Liver (tissue), 9 donors: Measurements from ENCODE around the gene FDX1. TPM values are rescaled to one million over a fixed set of nuclear protein-coding genes. Genes with fewer than 3 reads are reported as not detected.

ENCODE experiments used
- DNase-seq: peaks from one replicate; pipeline ENCODE4 v3.0.0-alpha.2; 2017; ENCODE audit warnings: low spot score
- H3K27ac ChIP-seq, 2 donors: one replicate each; pipeline ENCODE4 v1.7.0; 2013; ENCODE audit warnings: inconsistent platforms in 2 of 2, low read length in 2 of 2, control low read depth in 1 of 2, low read depth in 1 of 2, mild to moderate bottlenecking in 1 of 2
- H3K27me3 ChIP-seq, 4 donors: one replicate each; pipeline versions ENCODE4 v1.6.1 to v1.7.0; 2013; ENCODE audit warnings: low read length in 3 of 4, inconsistent platforms in 1 of 4, mild to moderate bottlenecking in 1 of 4, moderate library complexity in 1 of 4; ENCODE audit not compliant: control insufficient read depth in 4 of 4, insufficient read depth in 4 of 4
- H3K36me3 ChIP-seq, 4 donors: one replicate each; pipeline versions ENCODE4 v1.6.1 to v1.7.0; 2013; ENCODE audit warnings: low read length in 3 of 4, mild to moderate bottlenecking in 3 of 4, low read depth in 1 of 4, moderate library complexity in 1 of 4; ENCODE audit not compliant: control insufficient read depth in 4 of 4, insufficient read depth in 3 of 4
- H3K4me1 ChIP-seq, 4 donors: one replicate each; pipeline versions ENCODE4 v1.6.1 to v1.7.0; 2013; ENCODE audit warnings: low read length in 3 of 4, mild to moderate bottlenecking in 3 of 4, moderate library complexity in 1 of 4; ENCODE audit not compliant: control insufficient read depth in 4 of 4, insufficient read depth in 4 of 4
- H3K4me3 ChIP-seq, 3 donors: one replicate each; pipeline versions ENCODE4 v1.6.1 to v1.7.0; 2013; ENCODE audit warnings: low read length in 3 of 3, control low read depth in 1 of 3, low read depth in 1 of 3, mild to moderate bottlenecking in 1 of 3
- H3K9ac ChIP-seq, 2 donors: one replicate each; pipeline ENCODE4 v1.7.0; 2013; ENCODE audit warnings: low read length in 2 of 2, mild to moderate bottlenecking in 2 of 2, moderate library complexity in 2 of 2, control low read depth in 1 of 2, low read depth in 1 of 2
- H3K9me3 ChIP-seq, 4 donors: one replicate each; pipeline versions ENCODE4 v1.6.1 to v1.7.0; 2013; ENCODE audit warnings: low read length in 3 of 4; ENCODE audit not compliant: control insufficient read depth in 4 of 4
- FOXA1 ChIP-seq: IDR thresholded peaks from 2 replicates; pipeline ENCODE4 v1.6.1; 2016; ENCODE audit warnings: antibody characterized with exemption
- FOXA2 ChIP-seq: IDR thresholded peaks from 2 replicates; pipeline ENCODE4 v1.6.1; 2016; ENCODE audit warnings: antibody characterized with exemption
- GABPA ChIP-seq, 2 donors: IDR thresholded peaks in 1 of 2; conservative IDR thresholded peaks in 1 of 2; 2 replicates each; pipeline ENCODE4 v1.6.1; 2016; ENCODE audit warnings: antibody characterized with exemption in 2 of 2, mild to moderate bottlenecking in 1 of 2, moderate library complexity in 1 of 2
- HNF4A ChIP-seq, 2 donors: conservative IDR thresholded peaks; 2 replicates each; pipeline ENCODE4 v1.6.1; 2016; ENCODE audit warnings: antibody characterized with exemption in 2 of 2, mild to moderate bottlenecking in 2 of 2
- HNF4G ChIP-seq: IDR thresholded peaks from 2 replicates; pipeline ENCODE4 v1.6.1; 2016; ENCODE audit warnings: antibody characterized with exemption
- JUND ChIP-seq, 2 donors: IDR thresholded peaks; 2 replicates each; pipeline ENCODE4 v1.6.1; 2016; ENCODE audit warnings: antibody characterized with exemption in 2 of 2
- NR2F2 ChIP-seq: IDR thresholded peaks from 2 replicates; pipeline ENCODE4 v1.6.1; 2016; ENCODE audit warnings: antibody characterized with exemption
- RAD21 ChIP-seq, 2 donors: IDR thresholded peaks; 2 replicates each; pipeline ENCODE4 v1.6.1; 2016; ENCODE audit warnings: antibody characterized with exemption in 2 of 2, mild to moderate bottlenecking in 2 of 2
- SP1 ChIP-seq: IDR thresholded peaks from 2 replicates; pipeline ENCODE4 v1.6.1; 2018; ENCODE audit warnings: antibody characterized with exemption, mild to moderate bottlenecking
- TAF1 ChIP-seq: conservative IDR thresholded peaks from 2 replicates; pipeline ENCODE4 v1.6.1; 2016; ENCODE audit warnings: antibody characterized with exemption, mild to moderate bottlenecking
- YY1 ChIP-seq: IDR thresholded peaks from 2 replicates; pipeline ENCODE4 v1.6.1; 2016; ENCODE audit warnings: antibody characterized with exemption, mild to moderate bottlenecking
- WGBS: extraction: QIAGEN DNeasy Blood & Tissue Kit; methylation state at CpG from one replicate; pipeline ENCODE4 v1.1.7; 2013; 5-methylcytosine and 5-hydroxymethylcytosine counted together
- polyA plus RNA-seq, 2 donors: library from polyadenylated mRNA; stranded (reverse) in 1 of 2; unstranded in 1 of 2; fragments of 200-250 nt in 1 of 2; fragments of >200 nt in 1 of 2; fragmentation: Nextera tagmentation in 1 of 2; extraction: Ambion mirVana in 1 of 2; gene quantifications; one replicate each; pipeline versions ENCODE4 v1.2.1 to v1.2.3, GENCODE V29; 2013 to 2015
- total RNA-seq, 2 donors: library from RNA; depleted of rRNA; stranded (reverse); fragments of >200 nt; gene quantifications; one replicate each; pipeline ENCODE4 v1.2.3, GENCODE V29; 2014
- TF ChIP-seq, protein P1 (sequence below): IDR thresholded peaks from 2 replicates; pipeline ENCODE4 v1.6.1; 2016; ENCODE audit warnings: antibody characterized with exemption, mild to moderate bottlenecking
- TF ChIP-seq, protein P2 (sequence below): IDR thresholded peaks from 2 replicates; pipeline ENCODE4 v1.6.1; 2016; ENCODE audit warnings: antibody characterized with exemption
- TF ChIP-seq, protein P3 (sequence below): IDR thresholded peaks from 2 replicates; pipeline ENCODE4 v1.6.1; 2016; ENCODE audit warnings: antibody characterized with exemption
- TF ChIP-seq, protein P4 (sequence below): IDR thresholded peaks from 2 replicates; pipeline ENCODE4 v1.6.1; 2016; ENCODE audit warnings: antibody characterized with exemption
- TF ChIP-seq, protein P5 (sequence below): fragments of 150-350 bp; IDR thresholded peaks from 2 replicates; pipeline ENCODE4 v1.5.1; 2017; ENCODE audit warnings: improper control_type of control experiment, low read depth, low read length; ENCODE audit not compliant: missing input control
- donor health status: healthy.
- donor health status: healthy.
- donor health status: healthy.
- donor health status: healthy.
- donor health status: healthy.

FDX1 gene
- total and polyA plus RNA-seq, 4 donors, result 6.8 to 28.8 (median 17.1) TPM

DNA sequence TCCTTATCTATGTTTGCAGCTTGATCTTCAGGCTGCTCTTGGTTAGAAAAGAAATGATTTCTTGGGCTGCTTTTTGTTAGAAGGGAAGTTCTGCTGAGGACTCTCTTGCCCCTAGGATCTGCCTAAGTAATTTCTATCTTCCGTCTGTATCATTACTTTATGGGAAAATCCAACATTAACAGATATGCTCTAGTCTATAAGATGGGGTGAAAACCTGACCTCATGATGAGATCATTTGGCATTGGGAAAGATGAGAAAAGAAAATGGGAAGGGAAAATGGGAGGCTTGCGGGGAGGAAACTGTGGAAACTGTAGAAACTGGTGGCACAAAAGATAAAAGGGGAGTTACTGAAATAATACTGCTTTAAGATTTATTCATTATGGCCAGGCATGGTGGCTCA is 63.6 kb downstream of the FDX1 start:
- WGBS, result 98% methylated on average over 2 of the region's 2 CpGs
- TF ChIP-seq TAF1 (no peak), GABPA (IDR thresholded peaks at IDR 0.05 in 1 of 2, conservative IDR thresholded peaks at IDR 0.05 in 1 of 2) (no peak), FOXA2 (no peak), YY1 (no peak), SP1 (no peak), JUND (IDR thresholded peaks at IDR 0.05) (no peak), RAD21 (IDR thresholded peaks at IDR 0.05) (no peak), NR2F2 (no peak), HNF4A (conservative IDR thresholded peaks at IDR 0.05) (no peak)
- TF ChIP-seq, protein P1, sequence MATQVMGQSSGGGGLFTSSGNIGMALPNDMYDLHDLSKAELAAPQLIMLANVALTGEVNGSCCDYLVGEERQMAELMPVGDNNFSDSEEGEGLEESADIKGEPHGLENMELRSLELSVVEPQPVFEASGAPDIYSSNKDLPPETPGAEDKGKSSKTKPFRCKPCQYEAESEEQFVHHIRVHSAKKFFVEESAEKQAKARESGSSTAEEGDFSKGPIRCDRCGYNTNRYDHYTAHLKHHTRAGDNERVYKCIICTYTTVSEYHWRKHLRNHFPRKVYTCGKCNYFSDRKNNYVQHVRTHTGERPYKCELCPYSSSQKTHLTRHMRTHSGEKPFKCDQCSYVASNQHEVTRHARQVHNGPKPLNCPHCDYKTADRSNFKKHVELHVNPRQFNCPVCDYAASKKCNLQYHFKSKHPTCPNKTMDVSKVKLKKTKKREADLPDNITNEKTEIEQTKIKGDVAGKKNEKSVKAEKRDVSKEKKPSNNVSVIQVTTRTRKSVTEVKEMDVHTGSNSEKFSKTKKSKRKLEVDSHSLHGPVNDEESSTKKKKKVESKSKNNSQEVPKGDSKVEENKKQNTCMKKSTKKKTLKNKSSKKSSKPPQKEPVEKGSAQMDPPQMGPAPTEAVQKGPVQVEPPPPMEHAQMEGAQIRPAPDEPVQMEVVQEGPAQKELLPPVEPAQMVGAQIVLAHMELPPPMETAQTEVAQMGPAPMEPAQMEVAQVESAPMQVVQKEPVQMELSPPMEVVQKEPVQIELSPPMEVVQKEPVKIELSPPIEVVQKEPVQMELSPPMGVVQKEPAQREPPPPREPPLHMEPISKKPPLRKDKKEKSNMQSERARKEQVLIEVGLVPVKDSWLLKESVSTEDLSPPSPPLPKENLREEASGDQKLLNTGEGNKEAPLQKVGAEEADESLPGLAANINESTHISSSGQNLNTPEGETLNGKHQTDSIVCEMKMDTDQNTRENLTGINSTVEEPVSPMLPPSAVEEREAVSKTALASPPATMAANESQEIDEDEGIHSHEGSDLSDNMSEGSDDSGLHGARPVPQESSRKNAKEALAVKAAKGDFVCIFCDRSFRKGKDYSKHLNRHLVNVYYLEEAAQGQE, result no peak
- TF ChIP-seq, protein P2, sequence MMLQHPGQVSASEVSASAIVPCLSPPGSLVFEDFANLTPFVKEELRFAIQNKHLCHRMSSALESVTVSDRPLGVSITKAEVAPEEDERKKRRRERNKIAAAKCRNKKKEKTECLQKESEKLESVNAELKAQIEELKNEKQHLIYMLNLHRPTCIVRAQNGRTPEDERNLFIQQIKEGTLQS, result no peak
- TF ChIP-seq, protein P3, sequence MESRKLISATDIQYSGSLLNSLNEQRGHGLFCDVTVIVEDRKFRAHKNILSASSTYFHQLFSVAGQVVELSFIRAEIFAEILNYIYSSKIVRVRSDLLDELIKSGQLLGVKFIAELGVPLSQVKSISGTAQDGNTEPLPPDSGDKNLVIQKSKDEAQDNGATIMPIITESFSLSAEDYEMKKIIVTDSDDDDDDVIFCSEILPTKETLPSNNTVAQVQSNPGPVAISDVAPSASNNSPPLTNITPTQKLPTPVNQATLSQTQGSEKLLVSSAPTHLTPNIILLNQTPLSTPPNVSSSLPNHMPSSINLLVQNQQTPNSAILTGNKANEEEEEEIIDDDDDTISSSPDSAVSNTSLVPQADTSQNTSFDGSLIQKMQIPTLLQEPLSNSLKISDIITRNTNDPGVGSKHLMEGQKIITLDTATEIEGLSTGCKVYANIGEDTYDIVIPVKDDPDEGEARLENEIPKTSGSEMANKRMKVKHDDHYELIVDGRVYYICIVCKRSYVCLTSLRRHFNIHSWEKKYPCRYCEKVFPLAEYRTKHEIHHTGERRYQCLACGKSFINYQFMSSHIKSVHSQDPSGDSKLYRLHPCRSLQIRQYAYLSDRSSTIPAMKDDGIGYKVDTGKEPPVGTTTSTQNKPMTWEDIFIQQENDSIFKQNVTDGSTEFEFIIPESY, result no peak
- TF ChIP-seq, protein P4, sequence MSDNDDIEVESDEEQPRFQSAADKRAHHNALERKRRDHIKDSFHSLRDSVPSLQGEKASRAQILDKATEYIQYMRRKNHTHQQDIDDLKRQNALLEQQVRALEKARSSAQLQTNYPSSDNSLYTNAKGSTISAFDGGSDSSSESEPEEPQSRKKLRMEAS, result no peak
- no peak overlapping the region for H3K27ac ChIP-seq

DNA sequence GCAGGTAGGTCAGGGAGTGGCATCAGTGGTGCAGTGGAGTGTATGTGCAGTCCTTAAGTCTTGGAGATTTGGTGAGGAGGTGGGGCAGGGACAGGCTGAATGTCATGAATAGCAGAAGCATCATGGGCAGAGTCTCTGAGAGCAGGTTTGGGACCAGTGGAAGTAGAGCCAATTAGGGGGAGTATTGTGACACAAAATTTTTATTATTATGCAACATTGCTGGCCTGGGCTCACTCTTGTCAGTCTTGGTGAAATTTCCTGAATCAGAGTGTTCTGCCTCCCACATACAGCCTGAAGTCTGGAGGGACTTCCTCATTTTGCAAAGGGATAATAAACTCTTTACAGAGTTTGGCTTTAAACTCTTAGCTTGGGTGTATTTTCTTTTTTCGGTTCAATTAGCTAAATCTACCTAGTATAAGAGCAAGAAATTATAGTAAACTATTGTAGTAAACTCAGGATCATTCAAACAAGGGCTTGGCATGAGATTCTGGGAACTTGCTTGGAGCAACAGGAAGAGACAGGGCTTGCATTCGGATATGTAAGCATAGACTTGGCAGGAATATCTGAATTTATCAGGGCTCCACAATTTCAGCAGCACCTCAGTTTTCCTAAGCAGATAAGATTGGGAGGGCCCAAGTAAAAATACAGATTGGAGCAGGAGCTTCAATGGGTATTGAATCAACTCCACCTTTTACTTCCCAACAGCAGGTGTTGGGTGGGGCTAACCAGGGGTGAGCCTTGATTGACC is 67.7 kb downstream of the FDX1 start:
- no peak overlapping the region for H3K27ac ChIP-seq
- TF ChIP-seq RAD21 (IDR thresholded peaks at IDR 0.05) (no peak), FOXA1 (no peak), YY1 (no peak), GABPA (IDR thresholded peaks at IDR 0.05 in 1 of 2, conservative IDR thresholded peaks at IDR 0.05 in 1 of 2) (no peak), SP1 (no peak), TAF1 (no peak), HNF4G (no peak)
- TF ChIP-seq, protein P1, result no peak
- TF ChIP-seq, protein P2, result no peak
- TF ChIP-seq, protein P3, result no peak
- TF ChIP-seq, protein P5, sequence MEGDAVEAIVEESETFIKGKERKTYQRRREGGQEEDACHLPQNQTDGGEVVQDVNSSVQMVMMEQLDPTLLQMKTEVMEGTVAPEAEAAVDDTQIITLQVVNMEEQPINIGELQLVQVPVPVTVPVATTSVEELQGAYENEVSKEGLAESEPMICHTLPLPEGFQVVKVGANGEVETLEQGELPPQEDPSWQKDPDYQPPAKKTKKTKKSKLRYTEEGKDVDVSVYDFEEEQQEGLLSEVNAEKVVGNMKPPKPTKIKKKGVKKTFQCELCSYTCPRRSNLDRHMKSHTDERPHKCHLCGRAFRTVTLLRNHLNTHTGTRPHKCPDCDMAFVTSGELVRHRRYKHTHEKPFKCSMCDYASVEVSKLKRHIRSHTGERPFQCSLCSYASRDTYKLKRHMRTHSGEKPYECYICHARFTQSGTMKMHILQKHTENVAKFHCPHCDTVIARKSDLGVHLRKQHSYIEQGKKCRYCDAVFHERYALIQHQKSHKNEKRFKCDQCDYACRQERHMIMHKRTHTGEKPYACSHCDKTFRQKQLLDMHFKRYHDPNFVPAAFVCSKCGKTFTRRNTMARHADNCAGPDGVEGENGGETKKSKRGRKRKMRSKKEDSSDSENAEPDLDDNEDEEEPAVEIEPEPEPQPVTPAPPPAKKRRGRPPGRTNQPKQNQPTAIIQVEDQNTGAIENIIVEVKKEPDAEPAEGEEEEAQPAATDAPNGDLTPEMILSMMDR, result no peak

More for the DNA sequence above, 63.6 kb downstream of the FDX1 start:
- Histone ChIP-seq H3K9me3 (no peaks in the 10 kb centered on the region), H3K9ac (no peak overlapping the region), H3K27me3 (no peaks in the 10 kb centered on the region), H3K4me1 (no peaks in the 10 kb centered on the region), H3K4me3 (no peak overlapping the region), H3K36me3 (no peaks in the 10 kb centered on the region)
- DNase-seq, result no peak

More for the DNA sequence above, 67.7 kb downstream of the FDX1 start:
- Histone ChIP-seq H3K9me3 (no peaks in the 10 kb centered on the region), H3K9ac (no peak overlapping the region), H3K4me1 (no peaks in the 10 kb centered on the region), H3K4me3 (no peak overlapping the region), H3K27me3 (no peaks in the 10 kb centered on the region), H3K36me3 (no peaks in the 10 kb centered on the region)
- DNase-seq, result no peak
- WGBS, result 43% methylated on average over 2 of the region's 2 CpGs
